ENCODE results near the gene STK38.
A peak's percentile ranks its signal among the peaks of the same experiment; 100 is the strongest.

Gene STK38

GRCh38 chr6:36586606-36587005 is 39.3 kb upstream of the STK38 start:
- H3K23ac ChIP-seq (ENCODE audit: low read length) = no peak overlapping the region
- no peak overlapping the region for H3K9ac ChIP-seq (ENCODE audit: low read length)

GRCh38 chr6:36581716-36582115 is 34.4 kb upstream of the STK38 start:
- no CpG with 5 or more reads among the region's 4 CpGs for WGBS (ENCODE audit: extremely low coverage, insufficient coverage, insufficient read length)
- no peak overlapping the region for H3K27ac ChIP-seq (ENCODE audit: low read depth, low read length)

More at GRCh38 chr6:36586606-36587005, 39.3 kb upstream of the STK38 start:
- H3K4me3 ChIP-seq (ENCODE audit: low read depth, low read length) = no peak overlapping the region
- H3K27ac ChIP-seq (ENCODE audit: low read depth, low read length) = no peak overlapping the region
- H2AFZ ChIP-seq (ENCODE audit: insufficient read depth, low read length, poor library complexity) = no peak overlapping the region
- no peak overlapping the region for H2BK12ac ChIP-seq (ENCODE audit: low read length)
- no peaks in the 10 kb centered on the region for H3K9me3 ChIP-seq (ENCODE audit: insufficient read depth, low read depth, low read length)
- no peak overlapping the region for H2AK5ac ChIP-seq (ENCODE audit: low read length)
- WGBS (ENCODE audit: extremely low coverage, insufficient coverage, insufficient read length) = no CpG with 5 or more reads among the region's 1 CpG
- no peaks in the 10 kb centered on the region for H3K79me2 ChIP-seq (ENCODE audit: control insufficient read depth, insufficient read depth, low read length, poor library complexity)
- H3K4me1 ChIP-seq (ENCODE audit: control insufficient read depth in 1 of 2, insufficient read depth in 2 of 2, low read length in 2 of 2) = peaks cover 0 to 2% of the 10 kb centered on the region in 2 experiments
- H4K8ac ChIP-seq (ENCODE audit: low read depth, low read length) = no peak overlapping the region
- H3K36me3 ChIP-seq (ENCODE audit: control insufficient read depth in 1 of 2, insufficient read depth in 2 of 2, low read length in 2 of 2) = no peaks in the 10 kb centered on the region
- no peaks in the 10 kb centered on the region for H3K27me3 ChIP-seq (ENCODE audit: insufficient read depth, low read length)
- no peak overlapping the region for H3K4me2 ChIP-seq (ENCODE audit: low read length)
- no peak overlapping the region for H2BK5ac ChIP-seq (ENCODE audit: low read depth, low read length, poor library complexity)
- no peak overlapping the region for H3K4ac ChIP-seq (ENCODE audit: low read depth, low read length)
- no peak overlapping the region for H4K91ac ChIP-seq (ENCODE audit: low read depth, low read length)
- no peak overlapping the region for H4K12ac ChIP-seq (ENCODE audit: low read depth, low read length)
- no peak overlapping the region for H3K18ac ChIP-seq (ENCODE audit: low read length)
- no peak overlapping the region for H3K14ac ChIP-seq (ENCODE audit: low read length)
- H3K79me1 ChIP-seq (ENCODE audit: low read length) = no peaks in the 10 kb centered on the region
- DNase-seq = no peak
- no peak overlapping the region for H2BK120ac ChIP-seq (ENCODE audit: insufficient read depth, low read length, poor library complexity)

GRCh38 chr6:36580184-36580526 is 32.9 kb upstream of the STK38 start:
- peak in 1 of 2 donors; percentile 52 for DNase-seq
- Histone ChIP-seq H3K9ac (ENCODE audit: low read length) (no peak overlapping the region), H3K79me2 (ENCODE audit: control insufficient read depth, insufficient read depth, low read length, poor library complexity) (peaks cover 2% of the 10 kb centered on the region), H2AK5ac (ENCODE audit: low read length) (no peak overlapping the region), H2AFZ (ENCODE audit: insufficient read depth, low read length, poor library complexity) (peak overlapping the region; percentile 69), H2BK12ac (ENCODE audit: low read length) (no peak overlapping the region), H3K23ac (ENCODE audit: low read length) (no peak overlapping the region), H3K4me3 (ENCODE audit: low read depth, low read length) (no peak overlapping the region), H3K79me1 (ENCODE audit: low read length) (peaks cover 16% of the 10 kb centered on the region), H4K12ac (ENCODE audit: low read depth, low read length) (peak overlapping the region; percentile 91), H3K4me1 (ENCODE audit: control insufficient read depth in 1 of 2, insufficient read depth in 2 of 2, low read length in 2 of 2) (peaks cover 15 to 20% of the 10 kb centered on the region in 2 experiments), H3K27ac (ENCODE audit: low read depth, low read length) (peak overlapping the region; percentile 80), H3K4me2 (ENCODE audit: low read length) (no peak overlapping the region), H4K91ac (ENCODE audit: low read depth, low read length) (peak overlapping the region; percentile 41), H3K14ac (ENCODE audit: low read length) (peak overlapping the region; percentile 68), H4K8ac (ENCODE audit: low read depth, low read length) (peak overlapping the region; percentile 51), H2BK120ac (ENCODE audit: insufficient read depth, low read length, poor library complexity) (peak overlapping the region; percentile 47), H2BK5ac (ENCODE audit: low read depth, low read length, poor library complexity) (peak overlapping the region; percentile 18), H3K18ac (ENCODE audit: low read length) (no peak overlapping the region), H3K27me3 (ENCODE audit: insufficient read depth, low read length) (no peaks in the 10 kb centered on the region), H3K9me3 (ENCODE audit: insufficient read depth, low read depth, low read length) (no peaks in the 10 kb centered on the region), H3K4ac (ENCODE audit: low read depth, low read length) (no peak overlapping the region), H3K36me3 (ENCODE audit: control insufficient read depth in 1 of 2, insufficient read depth in 2 of 2, low read length in 2 of 2) (no peaks in the 10 kb centered on the region)
- no CpG with 5 or more reads among the region's 8 CpGs for WGBS (ENCODE audit: extremely low coverage, insufficient coverage, insufficient read length)

More at GRCh38 chr6:36581716-36582115, 34.4 kb upstream of the STK38 start:
- Histone ChIP-seq H3K9me3 (ENCODE audit: insufficient read depth, low read depth, low read length) (no peaks in the 10 kb centered on the region), H2BK120ac (ENCODE audit: insufficient read depth, low read length, poor library complexity) (no peak overlapping the region), H4K12ac (ENCODE audit: low read depth, low read length) (peak overlapping the region; percentile 30), H3K4ac (ENCODE audit: low read depth, low read length) (no peak overlapping the region), H3K79me1 (ENCODE audit: low read length) (peaks cover 13% of the 10 kb centered on the region), H2BK5ac (ENCODE audit: low read depth, low read length, poor library complexity) (no peak overlapping the region), H3K4me1 (ENCODE audit: control insufficient read depth in 1 of 2, insufficient read depth in 2 of 2, low read length in 2 of 2) (peaks cover 15 to 20% of the 10 kb centered on the region in 2 experiments), H2AFZ (ENCODE audit: insufficient read depth, low read length, poor library complexity) (no peak overlapping the region), H2AK5ac (ENCODE audit: low read length) (no peak overlapping the region), H4K8ac (ENCODE audit: low read depth, low read length) (no peak overlapping the region), H4K91ac (ENCODE audit: low read depth, low read length) (no peak overlapping the region), H3K4me2 (ENCODE audit: low read length) (no peak overlapping the region), H3K18ac (ENCODE audit: low read length) (no peak overlapping the region), H3K79me2 (ENCODE audit: control insufficient read depth, insufficient read depth, low read length, poor library complexity) (no peaks in the 10 kb centered on the region), H3K23ac (ENCODE audit: low read length) (no peak overlapping the region), H3K9ac (ENCODE audit: low read length) (no peak overlapping the region), H3K36me3 (ENCODE audit: control insufficient read depth in 1 of 2, insufficient read depth in 2 of 2, low read length in 2 of 2) (no peaks in the 10 kb centered on the region), H3K14ac (ENCODE audit: low read length) (no peak overlapping the region), H3K27me3 (ENCODE audit: insufficient read depth, low read length) (no peaks in the 10 kb centered on the region), H2BK12ac (ENCODE audit: low read length) (no peak overlapping the region), H3K4me3 (ENCODE audit: low read depth, low read length) (no peak overlapping the region)
- peak in 1 of 2 donors; percentile 54 for DNase-seq

- peak overlapping the region; percentile 27 for H2AK5ac ChIP-seq (ENCODE audit: low read length)
- no peak overlapping the region for H3K18ac ChIP-seq (ENCODE audit: low read length)
- H3K4ac ChIP-seq (ENCODE audit: low read depth, low read length) = no peak overlapping the region
- H2BK120ac ChIP-seq (ENCODE audit: insufficient read depth, low read length, poor library complexity) = peak overlapping the region; percentile 26
- H3K4me3 ChIP-seq (ENCODE audit: low read depth, low read length) = no peak overlapping the region
- H4K8ac ChIP-seq (ENCODE audit: low read depth, low read length) = peak overlapping the region; percentile 22
- H4K12ac ChIP-seq (ENCODE audit: low read depth, low read length) = no peak overlapping the region
- H3K9me3 ChIP-seq (ENCODE audit: insufficient read depth, low read depth, low read length) = no peaks in the 10 kb centered on the region
- H3K27ac ChIP-seq (ENCODE audit: low read depth, low read length) = no peak overlapping the region
- peaks cover 2% of the 10 kb centered on the region for H3K79me2 ChIP-seq (ENCODE audit: control insufficient read depth, insufficient read depth, low read length, poor library complexity)
- H2AFZ ChIP-seq (ENCODE audit: insufficient read depth, low read length, poor library complexity) = peak overlapping the region; percentile 9
- H3K23ac ChIP-seq (ENCODE audit: low read length) = no peak overlapping the region
- H3K4me2 ChIP-seq (ENCODE audit: low read length) = no peak overlapping the region
- no CpG with 5 or more reads among the region's 4 CpGs for WGBS (ENCODE audit: extremely low coverage, insufficient coverage, insufficient read length)
- no peaks in the 10 kb centered on the region for H3K27me3 ChIP-seq (ENCODE audit: insufficient read depth, low read length)
- H3K4me1 ChIP-seq (ENCODE audit: control insufficient read depth in 1 of 2, insufficient read depth in 2 of 2, low read length in 2 of 2) = peaks cover 15 to 20% of the 10 kb centered on the region in 2 experiments
- peak overlapping the region; percentile 52 for H2BK12ac ChIP-seq (ENCODE audit: low read length)
- peak overlapping the region; percentile 64 for H2BK5ac ChIP-seq (ENCODE audit: low read depth, low read length, poor library complexity)
- peaks cover 16% of the 10 kb centered on the region for H3K79me1 ChIP-seq (ENCODE audit: low read length)
- peak; percentile 57 to 70 for DNase-seq
- peak overlapping the region; percentile 63 for H3K14ac ChIP-seq (ENCODE audit: low read length)
- H3K36me3 ChIP-seq (ENCODE audit: control insufficient read depth in 1 of 2, insufficient read depth in 2 of 2, low read length in 2 of 2) = no peaks in the 10 kb centered on the region
- H4K91ac ChIP-seq (ENCODE audit: low read depth, low read length) = peak overlapping the region; percentile 41
- H3K9ac ChIP-seq (ENCODE audit: low read length) = no peak overlapping the region
Observed at GRCh38 chr6:36578431-36578830, 31.2 kb upstream of the STK38 start.

All from trophoblast cell (in vitro differentiated cells and primary cell).